HG02884 (cell line): ENCODE results near the gene TSHR.
"Not testable (repeated sequence)": the region's sequence is repeated elsewhere in the genome, so short reads cannot be mapped to it uniquely, and the experiment has no call there.

ENCODE experiments used
- ATAC-seq: cut with Tn5 transposase; IDR thresholded peaks from one replicate; pipeline ENCODE4 v1.9.1; 2021; ENCODE audit warnings: mild to moderate bottlenecking, moderate library complexity; ENCODE audit not compliant: unreplicated experiment

The TSHR gene

DNA sequence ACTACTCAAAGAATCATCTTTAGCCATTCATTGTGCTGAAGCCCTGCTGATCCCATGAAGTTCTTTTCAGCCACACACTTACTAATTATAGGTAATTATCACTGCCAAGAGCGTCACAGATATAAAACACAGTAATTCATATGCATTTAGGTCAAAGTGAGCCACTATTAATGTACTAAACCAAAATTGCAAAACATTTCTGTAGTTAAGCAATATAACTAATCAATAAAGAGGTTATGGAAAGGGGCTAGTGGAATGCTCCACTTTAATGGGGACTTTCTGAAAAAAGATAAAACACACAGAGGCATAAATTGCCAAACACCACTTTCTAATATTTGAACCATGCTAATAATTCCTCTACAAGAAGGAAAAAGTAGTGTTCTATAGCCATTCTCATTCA, 7.1 kb upstream of the TSHR start:
- ATAC-seq, result no peak

DNA sequence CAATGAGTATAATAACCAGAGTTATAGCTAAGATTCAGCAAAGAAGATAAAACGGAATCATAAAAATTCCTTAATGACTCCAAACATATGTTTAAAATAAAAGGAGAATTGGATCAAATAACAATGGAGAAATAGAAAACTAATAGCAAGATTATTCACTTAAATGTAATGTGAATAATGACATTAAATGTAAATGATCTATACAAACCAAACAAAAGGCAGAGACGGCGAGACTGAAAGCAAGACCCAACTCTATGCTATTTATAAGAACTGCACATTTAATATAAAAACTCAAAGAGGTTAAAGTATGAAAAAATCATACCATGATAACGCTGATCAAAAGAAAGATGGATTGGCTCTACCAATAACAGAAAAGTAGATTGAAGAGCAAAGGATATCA, 3.9 kb upstream of the TSHR start:
- ATAC-seq, result no peak

DNA sequence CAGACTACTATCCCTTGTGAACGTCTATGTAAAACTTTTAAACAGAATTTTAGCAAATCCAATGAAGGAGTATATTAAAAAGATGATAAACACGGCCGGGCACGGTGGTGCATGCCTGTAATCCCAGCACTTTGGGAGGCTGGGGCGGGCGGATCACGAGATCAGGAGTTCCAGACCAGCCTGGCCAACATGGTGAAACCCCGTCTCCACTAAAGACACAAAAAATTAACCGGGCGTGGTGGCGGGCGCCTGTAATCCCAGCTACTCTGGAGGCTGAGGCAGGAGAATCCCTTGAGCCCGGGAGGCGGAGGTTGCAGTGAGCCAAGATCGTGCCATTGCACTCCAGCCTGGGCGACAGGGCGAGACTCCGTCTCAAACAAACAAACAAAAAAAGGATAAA, 2.2 kb upstream of the TSHR start:
- not testable (repeated sequence) for ATAC-seq

DNA sequence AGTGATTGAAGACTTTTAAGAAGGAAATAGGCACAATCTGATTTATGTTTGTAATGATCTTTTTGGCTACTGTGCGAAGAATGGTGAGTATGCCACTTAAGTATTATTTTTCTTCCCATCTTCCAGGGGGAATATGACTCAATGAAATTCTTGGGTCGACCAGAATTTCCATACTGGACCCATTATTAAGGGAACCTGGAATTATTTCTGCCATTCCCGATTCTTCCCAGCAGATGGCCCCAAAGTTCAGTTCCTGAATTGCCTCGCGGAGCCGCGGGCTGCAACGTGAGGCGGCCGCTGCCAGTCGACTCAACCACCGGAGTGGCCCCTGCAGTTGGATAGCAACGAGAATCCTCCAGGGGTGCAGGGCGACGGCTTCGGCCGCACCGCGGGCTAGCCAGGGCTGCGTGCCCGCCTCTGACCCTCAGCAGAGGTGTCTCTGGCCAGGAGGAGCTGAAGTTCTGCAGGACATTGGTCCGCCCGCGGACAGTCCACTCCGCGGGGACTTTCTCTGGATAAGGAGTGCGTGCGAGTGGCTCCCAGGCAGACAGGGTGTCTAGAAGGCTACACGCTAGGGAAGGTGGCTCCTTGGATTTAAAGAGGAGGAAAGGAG, 628 bp upstream of the TSHR start:
- no peak for ATAC-seq

DNA sequence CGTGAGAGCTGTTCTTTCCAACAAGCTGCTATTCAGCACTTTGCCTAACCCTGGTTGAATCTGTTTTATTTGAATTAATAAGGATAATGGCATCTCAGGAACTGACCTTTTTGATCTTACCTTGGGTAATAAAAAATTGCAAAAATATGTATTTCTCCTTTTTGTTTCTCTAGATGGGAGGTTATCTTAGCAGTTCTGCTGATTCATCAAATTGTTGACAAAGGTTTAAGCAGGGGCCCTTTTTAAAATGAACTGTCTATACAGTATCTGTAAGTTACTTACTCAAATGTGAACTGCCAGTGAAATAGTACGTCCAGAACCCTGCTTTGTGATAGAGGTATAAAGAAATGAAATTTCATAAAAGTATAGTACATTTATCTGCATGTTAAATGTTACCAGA, 681 bp downstream of the TSHR start:
- ATAC-seq, result no peak

DNA sequence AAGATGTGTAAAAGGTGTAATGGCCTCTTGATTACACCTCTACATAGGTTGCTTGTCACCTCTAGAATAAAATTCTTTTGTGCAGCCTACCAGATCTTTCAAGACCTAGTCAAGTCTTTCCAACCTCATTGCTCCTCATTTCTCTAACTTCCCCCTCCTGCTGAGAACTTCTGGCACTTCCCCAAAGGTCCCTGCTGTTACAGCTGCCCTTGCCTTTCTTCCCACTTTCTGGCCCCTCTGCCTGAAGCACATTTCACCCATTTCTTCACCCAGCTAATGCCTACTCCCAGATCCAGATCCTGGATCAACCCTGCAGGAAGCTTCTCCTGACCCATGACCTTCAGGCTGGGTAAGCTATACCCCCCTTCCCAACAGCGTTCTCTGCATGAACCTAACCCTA, 1.5 kb downstream of the TSHR start:
- no peak for ATAC-seq

DNA sequence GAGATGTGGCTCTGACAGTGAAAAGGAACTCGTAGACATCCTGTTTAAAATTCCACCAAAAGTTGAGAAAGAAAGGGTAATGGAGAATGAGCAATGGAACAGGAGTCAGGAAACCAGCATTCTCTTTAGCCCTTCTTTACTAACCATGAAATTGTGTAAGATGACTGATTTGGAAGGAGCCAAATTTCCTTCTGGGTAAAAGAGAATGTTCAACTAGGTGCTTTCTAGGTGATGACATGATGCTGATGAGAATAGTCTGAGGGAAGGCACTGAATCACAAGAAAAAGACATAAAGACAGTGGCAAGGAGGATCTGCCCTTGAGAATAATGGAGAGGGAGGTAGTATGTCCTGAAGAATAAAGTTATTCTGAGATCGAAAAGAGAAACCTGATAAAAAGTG, 2.2 kb downstream of the TSHR start:
- ATAC-seq, result no peak

DNA sequence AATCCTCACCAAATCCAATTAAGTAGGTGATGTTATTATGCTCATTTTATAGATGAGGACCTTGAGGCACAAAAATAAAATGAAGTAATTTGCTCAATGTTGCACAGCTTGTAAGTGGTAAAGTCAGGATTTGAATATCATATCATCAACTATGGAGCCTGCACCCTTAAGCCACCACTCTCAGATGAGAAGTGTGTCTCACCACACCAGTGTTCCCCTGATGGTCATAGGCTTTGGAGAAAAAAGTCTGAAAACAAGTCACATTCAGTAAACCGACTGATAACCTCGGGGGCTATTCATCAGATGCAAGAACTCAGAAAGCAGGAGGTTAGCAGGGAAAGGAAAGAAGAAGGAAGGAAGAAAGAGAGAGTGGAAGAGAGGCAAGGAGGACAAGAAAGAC, 2.8 kb downstream of the TSHR start:
- no peak for ATAC-seq

DNA sequence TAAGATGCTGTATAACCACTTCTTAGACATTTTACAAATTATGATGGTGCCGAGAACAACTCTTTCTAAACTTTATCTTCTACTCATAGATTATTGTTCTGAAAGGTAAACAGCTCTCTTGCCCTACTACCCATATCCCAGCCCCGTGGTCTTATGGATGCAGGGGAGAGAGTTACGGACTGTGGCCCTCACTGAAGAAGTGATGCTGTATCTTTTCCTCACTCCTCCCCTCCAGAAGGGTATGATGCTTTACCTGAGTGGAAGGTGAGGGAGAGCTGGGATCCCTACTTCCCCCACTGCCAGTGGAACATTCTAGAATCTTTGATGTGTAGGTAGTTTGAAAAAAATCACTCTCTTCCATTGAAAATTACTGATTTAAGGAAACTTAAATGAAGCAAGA, 3.5 kb downstream of the TSHR start:
- ATAC-seq, result no peak

DNA sequence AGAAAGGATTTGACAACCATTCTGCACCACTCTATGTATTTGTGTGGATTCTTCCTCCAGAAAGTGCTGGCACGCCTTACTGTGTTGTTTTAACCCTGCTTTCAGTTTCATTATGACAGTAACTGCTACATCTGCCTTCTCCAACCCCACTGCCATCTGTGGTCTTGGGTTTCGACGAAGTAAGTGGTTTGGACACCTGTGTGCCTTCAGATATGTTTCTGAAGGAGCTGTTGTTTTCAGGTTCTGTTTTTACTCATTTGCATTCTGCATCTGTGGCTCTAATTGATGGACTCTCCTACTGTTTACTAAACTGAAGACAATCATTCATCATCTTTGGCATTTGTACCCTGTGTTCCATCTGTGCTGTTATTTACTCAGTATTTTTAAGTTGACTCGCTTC, 4.1 kb downstream of the TSHR start:
- peak; percentile 96 for ATAC-seq

DNA sequence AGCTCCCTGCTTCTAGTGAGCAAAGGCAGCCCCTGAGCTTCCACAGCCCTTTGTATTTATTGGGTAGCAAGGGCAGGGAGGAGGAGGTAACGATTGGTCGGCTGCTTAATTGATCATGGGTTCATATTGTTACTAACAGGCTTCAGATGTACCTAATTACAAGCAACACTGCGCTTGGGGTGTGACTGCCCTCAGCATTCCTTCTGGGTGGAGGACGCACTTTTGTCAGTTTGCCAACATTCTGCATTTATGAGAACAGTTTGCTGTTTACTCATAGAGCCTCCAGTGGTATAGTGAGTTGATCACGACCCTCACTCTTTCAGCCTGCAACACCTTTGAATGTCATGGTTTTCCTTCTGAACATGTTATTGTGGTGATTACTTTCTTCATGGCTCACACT, 9.6 kb downstream of the TSHR start:
- ATAC-seq, result no peak

DNA sequence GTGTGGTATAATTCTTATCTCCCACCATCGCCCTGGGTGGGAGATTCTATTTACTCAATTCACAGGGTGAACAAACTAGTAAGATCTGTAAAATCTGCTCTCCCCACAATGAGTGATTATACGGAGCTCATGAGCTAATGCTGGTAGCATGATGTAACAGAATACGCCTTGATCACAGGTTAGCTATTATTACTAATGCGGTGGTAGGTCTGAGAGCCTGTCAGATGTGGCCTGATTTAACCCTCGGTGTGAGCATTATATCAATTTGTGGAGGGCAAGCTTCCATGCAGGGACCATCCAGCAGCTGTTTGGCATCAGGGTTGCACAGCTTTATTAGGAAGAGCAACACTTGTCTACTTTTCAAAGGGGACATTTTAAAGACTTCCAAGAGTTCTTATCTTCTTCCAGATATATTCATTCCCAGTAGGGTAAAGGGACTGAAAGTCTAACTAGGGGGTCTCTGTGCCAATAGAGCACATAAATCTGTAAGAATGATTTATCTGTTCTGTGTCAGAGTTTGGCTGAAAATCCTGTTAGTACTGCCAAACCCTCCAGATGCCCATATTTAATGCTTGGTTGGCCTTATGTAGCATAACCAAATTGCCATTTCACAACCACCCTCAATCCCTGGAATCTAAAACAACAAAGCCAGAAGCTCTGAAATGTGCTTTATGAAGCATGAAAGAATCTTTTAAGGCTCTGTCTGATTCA, 18.7 kb downstream of the TSHR start:
- no peak for ATAC-seq

DNA sequence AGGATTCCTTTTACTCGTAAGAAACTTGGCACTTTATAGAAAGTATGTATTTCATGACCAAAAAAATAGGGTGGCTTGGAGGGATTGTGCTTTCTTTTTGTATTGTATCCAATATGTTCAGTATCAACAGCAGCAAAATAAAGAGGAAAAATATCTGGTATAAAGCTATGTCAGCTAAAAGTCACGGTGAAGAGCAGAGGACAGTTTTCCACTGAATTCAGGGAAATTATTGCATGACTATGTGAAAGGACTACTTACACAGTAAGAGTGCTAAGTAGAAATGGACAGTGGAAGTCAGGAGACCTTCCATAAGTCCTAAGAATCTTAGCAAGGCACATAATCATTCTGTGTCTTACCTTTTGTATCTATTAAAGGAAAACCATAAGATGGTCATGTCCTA, 19.3 kb downstream of the TSHR start:
- no peak for ATAC-seq

DNA sequence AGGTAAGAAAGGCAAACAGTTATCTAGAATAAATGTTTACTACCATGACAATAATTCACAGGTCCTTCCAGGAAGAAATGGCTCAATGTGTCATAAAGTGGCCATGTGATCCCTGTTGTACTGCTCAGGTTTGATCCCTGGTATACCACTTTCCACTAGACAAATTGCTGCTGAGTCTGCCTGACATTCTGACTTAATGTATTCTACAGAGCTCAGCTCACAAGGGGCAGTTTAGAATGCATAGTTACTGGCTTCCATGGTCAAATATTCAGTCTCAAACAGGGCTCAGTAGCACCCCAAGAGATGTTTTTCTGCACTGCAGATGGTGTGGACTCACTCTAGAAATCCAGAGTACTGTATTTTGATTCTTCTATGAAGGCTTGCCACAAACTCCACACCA, 21.8 kb downstream of the TSHR start:
- ATAC-seq, result peak; percentile 61

DNA sequence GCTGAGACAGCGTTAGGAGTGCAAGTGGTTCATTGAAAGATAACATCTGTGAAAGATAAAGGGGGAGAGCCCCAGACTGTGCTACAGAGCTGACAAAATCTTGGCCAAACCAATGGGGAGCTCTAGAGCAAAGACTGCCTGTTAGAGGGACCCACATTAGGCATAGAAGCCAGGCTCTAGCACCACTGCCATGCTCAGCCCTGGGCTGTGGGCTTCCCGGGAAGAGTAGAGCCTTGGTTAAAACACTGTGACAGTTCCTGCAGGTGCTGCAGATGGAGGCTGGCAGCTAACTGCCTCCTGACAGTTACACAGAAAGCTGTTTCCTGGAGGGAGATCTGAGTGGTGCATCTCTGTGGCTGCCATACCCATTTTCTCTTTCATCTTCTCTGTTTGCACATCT, 23.0 kb downstream of the TSHR start:
- ATAC-seq, result no peak

DNA sequence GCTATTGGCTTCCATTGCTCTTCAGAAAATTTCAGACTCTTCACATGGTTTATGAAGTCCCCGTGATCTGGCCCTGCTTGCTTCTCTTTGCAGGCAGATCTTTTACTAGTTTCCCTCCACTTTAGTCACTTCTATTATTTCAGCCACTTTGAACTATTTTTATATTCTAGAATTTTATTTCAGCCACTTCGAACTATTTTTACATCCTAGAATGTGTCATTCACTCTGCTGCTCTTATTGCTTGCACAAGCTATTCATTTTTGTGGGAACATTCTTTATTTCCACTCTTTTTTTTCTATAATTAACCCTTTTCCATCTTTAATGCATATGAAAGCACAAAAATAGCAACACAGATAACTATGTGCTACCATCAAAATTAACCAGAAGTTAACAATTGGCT, 24.5 kb downstream of the TSHR start:
- no peak for ATAC-seq

DNA sequence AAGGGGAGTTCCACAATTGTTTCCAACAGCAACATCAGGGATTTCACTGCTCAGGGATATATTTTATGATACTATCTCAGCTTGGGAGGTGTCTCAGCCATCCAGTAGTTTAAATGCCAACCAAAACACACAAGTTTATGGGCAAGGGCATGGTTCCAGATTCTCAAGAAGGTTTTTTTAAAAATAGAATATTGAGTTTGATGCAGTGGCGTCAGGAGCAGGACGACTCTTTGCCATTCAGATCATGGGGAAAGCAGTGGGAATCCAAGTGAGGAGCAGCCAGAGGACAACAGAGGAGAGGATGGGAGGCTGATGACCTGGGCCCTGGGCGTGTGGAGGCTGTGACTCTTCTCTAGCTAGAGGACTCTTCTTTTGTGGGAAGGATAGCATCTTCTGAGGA, 25.7 kb downstream of the TSHR start:
- no peak for ATAC-seq

DNA sequence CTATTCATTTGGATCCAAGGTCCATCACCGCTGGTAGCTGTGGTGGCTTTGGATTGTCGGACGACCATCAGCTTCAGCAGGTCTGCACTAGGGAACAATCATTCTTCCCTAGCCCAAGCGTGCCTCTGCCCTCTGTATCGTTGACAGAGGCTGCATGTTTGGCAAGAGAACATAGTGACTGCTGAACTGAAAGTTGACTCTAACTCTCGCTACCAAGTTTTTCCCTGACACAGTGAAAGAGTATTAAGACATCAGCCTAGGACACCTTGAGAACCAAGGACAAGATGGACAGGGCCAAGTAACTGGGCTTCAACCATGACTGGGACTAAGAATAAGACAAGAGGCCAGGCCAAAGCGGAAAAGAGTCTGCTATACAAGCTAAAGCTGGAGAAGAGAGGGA, 26.3 kb downstream of the TSHR start:
- no peak for ATAC-seq

DNA sequence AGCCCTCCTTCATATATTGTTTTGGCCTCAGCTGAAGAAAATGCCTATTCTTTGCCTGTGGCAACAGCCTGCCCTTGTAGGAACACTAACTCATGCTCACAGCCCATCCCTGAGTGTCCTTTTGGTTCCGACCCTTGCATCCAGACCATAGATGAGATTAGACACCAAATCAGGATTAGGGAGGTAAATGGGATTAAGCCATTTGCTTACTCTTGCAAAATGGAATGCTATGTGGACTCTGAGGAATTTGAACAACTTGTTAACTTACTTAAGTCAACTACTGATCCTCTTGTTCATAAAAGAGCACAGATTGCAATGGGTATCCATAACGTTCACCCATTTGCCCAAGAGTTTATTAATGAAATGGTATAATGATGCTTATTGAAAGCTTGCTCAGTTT, 27.3 kb downstream of the TSHR start:
- ATAC-seq, result no peak

DNA sequence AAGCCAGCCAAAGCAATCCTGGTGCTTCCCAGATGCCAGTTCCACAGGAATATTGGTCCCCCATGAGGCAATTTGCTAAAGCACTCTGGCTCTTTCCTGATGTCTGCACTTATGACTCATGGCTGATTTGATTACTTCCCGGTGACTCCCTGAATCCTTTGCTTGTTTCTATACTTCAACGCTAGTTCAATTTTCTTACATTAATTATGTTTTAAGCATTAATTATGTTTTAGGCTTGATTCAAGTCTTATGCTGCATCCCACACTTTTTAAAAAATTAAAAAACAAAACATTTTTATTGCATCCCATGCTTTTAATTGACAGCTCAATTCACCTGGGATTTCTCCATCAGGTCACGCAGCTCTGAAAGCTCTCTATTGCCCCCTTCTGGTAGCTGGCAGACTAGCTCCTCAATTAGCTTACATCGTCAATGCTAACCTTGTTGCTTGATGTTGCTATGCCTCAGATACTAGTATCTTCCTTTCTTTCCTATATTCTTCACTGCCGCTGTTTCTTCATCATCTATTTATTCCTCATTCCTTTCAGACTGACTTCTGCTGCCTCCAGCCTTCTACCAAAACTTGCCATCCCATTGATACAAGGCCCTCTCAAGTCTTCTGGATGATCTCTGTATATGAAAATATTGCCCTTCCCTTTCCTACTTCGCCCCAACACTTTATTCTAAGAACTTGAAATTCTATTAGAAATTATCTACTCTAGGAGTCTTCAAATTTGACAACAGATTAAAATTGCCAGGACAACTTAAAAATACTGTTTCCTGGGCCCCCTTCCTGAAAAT, 32.0 kb downstream of the TSHR start:
- peak; percentile 72 for ATAC-seq

DNA sequence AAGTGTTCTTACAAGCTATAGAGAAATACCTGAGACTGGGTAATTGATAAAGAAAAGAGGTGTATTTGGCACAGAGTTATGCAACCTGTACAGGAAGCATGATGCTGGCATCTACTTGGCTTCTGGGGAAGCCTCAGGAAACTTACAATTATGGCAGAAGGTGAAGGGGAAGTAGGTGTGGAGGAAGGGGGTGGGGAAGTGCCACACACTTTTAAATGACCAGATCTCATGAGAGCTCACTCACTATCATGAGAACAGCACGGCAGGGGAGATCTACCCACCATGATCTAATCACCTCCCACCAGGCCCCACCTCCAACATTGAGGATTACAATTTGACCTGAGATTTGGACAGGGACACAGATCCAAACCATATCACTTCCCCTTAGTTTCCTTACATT, 32.8 kb downstream of the TSHR start:
- ATAC-seq, result no peak

DNA sequence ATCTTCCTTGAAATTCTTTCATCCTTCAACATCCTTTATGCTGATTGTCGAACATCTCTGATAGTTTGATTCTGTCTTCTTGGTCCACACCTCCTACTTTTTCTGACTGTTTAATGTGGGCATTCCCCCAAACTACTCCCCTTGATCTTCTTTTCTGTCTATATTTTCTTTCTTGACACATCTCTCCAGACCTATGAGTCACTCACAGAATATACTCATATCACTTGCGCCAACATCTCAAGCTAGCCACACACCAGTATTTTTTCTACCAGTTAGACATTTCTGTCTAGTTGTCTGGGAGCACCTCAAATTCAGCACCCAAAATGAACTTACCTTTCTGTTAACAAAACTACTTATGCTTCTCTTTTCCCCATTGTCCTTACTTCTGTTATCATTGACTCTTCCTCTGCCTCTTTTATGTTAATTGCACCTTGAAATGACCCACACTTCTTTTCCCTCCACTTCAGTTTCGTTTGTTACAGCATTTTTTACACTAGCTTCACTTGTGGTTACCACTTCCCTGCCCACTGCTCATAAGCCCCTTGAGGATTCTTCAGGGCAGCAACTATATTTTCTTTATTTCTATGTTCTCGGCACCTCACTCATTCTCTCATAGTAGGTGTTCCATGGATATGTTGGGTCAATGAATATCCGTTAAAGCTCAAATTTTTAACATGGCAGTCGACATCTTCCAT, 33.5 kb downstream of the TSHR start:
- ATAC-seq, result no peak
